ENCODE data around the gene TEX48.

The TEX48 gene

DNA sequence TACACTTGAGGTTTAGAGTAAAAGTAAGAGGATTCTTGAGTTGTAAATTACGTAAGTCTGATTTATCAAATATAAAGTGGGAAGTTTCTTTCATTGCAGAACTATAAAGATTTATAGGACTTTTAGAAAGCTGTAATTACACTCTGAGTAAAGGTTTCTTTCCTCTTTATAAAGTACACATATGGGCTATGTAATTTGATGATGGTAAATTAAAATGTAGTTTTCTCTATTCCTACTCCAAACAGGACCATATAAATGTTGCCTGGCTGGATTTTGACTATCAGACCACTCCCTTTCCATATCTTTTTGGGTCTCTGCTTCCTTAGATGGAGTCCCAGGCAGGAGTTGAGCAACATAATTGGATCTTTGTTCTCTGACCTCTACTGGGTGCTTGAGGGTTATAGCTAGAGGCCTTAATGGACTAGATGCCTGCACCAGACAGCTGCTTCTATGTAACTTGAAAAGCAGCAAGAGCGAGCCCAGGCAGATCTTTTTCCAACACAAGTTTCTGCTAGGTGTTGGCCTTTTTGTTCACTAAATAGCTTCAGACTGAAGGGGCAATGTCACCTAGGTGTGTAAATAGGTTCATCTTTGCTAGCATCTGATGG lies 11.4 kb upstream of the TEX48 start:
- no peak for DNase-seq (ENCODE audit: low read depth)

GRCh38 chr9:114691956-114692295 lies 9.9 kb upstream of the TEX48 start:
- no peak for DNase-seq (ENCODE audit: low read depth)

DNA sequence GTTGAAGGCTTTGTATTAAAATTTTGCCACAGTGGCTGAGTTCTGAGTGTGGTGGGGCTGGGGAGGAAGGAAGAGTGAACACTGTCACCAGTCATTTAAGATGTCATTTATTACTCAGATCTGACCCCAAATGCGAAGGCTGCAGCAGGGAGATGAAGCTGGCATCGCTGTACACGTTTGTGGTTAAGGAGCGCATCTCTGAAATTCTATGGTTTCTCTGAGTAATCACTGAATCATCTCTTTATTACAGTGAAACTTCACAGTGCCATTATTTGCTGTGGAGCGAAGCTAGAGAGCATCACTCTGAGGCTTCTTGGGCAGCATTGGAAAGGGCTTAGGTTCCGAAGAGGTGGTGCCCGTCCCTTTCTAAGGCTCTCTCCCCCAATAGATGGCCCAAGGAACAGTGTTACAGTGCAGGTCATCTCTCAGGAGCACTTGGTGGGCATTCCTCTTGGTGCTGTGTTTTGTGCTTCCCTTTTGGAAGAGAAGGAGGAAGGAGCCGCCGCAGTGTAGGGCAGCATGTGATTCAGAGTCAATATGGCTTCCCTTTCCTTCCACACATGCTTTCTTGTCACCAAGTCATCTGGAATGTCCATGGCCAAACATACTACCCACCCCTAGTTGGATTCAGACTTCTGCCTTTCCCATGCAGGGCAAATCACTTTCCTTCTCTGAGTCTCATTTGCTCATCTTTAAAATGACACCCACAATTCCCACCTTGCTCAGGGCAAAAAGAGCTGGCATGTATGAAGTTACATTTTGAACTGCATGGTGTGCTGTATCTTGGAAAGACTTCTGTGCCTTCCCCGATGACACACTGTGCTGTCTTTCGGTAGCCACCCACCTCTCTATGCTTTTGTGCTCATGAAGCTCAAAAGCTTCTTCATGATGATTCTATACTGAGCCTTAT lies 9.3 kb upstream of the TEX48 start:
- DNase-seq (ENCODE audit: low read depth) = peak; percentile 70

- DNase-seq (ENCODE audit: low read depth) = no peak
These were observed 8.3 kb upstream of the TEX48 start for GRCh38 chr9:114690308-114690707.

GRCh38 chr9:114689813-114690212 lies 7.8 kb upstream of the TEX48 start:
- DNase-seq (ENCODE audit: low read depth) = no peak

- no peak for DNase-seq (ENCODE audit: low read depth)
These were observed 7.1 kb upstream of the TEX48 start for GRCh38 chr9:114688909-114689610.

DNA sequence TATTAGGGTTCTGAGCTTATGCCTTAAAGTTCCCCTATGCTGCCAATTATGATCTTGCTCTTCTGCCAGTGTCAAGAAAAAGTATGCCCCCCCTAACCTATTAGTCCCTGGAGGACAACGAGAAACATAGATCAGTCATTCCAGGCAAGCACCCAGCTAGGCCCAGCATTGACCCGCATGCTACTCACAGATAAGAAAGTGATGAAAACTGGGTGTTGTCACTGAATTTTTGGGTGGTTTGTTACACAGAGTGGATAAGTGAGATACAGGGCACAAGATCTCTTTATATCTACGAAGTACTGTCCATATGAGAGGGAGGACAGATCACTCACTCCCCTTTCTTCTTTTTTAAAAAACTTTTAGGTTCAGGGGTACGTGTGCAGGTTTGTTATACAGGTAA lies 6.4 kb upstream of the TEX48 start:
- DNase-seq (ENCODE audit: low read depth) = no peak

GRCh38 chr9:114687034-114687433 lies 5.0 kb upstream of the TEX48 start:
- DNase-seq (ENCODE audit: low read depth) = no peak

DNA sequence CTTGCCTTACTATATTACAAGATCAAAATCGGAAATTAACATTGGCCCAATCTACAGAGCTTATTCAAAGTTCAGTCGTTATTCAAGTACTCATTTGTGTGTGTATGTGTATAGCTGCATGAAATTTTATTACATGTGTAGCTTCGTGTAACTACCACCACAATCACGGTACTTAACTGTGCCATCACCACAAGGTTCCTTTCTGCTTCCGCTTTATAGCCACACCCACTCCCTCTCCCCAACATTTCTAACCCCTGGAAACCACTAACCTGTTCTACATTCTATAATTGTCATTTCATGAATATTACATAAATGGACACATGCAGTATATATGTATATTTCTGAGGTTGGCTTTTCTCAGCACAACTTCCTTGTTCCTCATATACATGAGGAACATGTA lies 4.0 kb upstream of the TEX48 start:
- DNase-seq (ENCODE audit: low read depth) = no peak

DNA sequence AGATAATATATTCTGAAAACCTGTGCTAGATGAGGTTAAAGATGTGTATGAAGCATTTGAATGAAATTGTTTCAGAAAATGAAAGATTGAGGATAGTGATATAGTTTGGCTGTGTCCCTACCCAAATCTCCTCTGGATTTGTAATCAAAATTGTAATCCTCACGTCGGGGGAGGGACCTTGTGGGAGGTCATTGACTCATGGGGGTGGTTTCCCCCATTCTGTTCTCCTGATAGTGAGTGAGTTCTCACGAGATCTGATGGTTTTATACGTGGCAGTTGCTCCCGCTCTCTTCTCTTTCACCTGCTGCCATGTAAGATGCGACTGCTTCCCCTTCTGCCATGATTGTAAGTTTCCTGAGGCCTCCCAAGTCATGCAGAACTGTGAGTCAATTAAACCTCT lies 2.0 kb upstream of the TEX48 start:
- peak; percentile 31 for DNase-seq (ENCODE audit: low read depth)

- no peak for DNase-seq (ENCODE audit: low read depth)
These were observed 854 bp upstream of the TEX48 start for GRCh38 chr9:114682846-114683245.

GRCh38 chr9:114680259-114681001 lies 1.6 kb downstream of the TEX48 start:
- no peak for DNase-seq (ENCODE audit: low read depth)

- no peak for DNase-seq (ENCODE audit: low read depth)
These were observed 3.2 kb downstream of the TEX48 start for GRCh38 chr9:114678795-114679194.

DNA sequence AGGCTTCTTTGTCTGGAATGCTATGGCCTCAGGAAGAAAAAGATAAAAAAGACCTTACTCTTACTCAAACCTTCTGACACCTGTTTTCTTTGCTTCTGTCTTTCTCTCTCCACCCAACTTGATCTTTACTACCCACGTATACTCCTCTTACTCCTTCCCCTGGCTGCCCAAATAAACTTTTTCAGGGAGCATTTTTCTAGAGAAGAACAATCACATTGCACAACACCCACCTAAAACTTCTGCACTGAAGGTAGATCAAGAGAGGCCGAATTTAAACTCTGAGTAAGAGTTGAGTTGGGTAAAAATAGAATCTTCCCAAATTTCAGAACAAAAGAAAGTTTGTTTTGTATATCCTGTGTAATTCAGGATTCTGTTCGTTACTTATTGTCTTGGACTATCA lies 3.9 kb downstream of the TEX48 start:
- no peak for DNase-seq (ENCODE audit: low read depth)

DNA sequence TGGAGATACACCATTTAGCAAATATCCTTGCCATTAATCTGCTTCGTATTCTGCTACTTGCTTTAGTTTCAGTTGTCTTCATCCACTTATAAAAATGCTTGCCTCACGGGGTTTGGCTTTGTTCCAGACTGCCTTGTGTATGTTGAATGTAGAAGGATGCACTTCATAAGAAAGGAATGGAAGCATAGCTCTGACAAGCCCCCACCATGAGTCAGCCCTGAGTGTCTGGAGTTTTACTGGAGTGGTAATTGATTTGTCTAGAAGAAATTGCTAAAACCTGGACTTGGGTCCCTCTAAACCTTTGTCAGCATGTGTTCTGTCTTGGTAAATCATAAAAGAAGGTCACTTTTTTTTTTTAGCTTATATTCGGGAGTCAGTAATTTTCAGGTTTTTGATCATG lies 4.6 kb downstream of the TEX48 start:
- no peak for DNase-seq (ENCODE audit: low read depth)

- DNase-seq (ENCODE audit: low read depth) = no peak
These were observed 5.1 kb downstream of the TEX48 start for GRCh38 chr9:114676901-114677300.

DNA sequence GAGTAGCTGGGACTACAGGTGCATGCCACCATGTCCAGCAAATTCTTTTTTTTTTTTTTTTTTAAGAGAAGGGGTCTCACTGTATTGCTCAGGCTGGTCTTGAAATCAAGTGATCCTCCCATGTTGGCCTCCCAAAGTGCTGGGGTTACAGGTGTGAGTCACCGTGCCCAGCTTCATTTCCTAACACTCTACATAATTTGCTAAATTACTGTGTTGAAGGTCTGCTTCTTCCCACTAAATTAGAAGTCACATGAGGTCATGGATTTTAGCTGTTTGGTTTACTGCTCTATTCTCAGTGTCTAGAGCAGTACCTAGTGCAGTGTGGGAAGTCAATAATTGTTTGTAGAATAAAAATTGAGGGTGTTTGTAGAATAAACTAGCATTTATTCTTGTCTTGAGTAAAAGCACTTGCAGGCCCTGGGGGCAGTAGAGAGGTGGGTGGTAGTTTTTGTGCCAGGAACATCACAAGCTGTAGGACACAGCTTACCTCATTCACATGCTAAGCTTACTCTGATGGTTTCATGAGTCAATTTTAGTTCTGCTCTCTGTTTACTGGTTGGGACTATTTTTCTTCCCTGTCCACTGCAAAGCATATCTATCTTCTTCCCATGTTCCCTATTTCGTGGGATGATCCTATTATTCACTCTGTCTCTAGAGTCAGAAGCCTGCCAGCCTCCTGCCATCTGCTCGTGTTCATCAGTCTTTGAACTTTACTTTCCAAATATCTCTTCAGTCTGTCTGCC lies 7.0 kb downstream of the TEX48 start:
- DNase-seq (ENCODE audit: low read depth) = no peak

GRCh38 chr9:114674076-114674797 lies 7.8 kb downstream of the TEX48 start:
- no peak for DNase-seq (ENCODE audit: low read depth)

GRCh38 chr9:114671605-114672004 lies 10.4 kb downstream of the TEX48 start:
- DNase-seq (ENCODE audit: low read depth) = no peak

GRCh38 chr9:114669961-114670360 lies 12.0 kb downstream of the TEX48 start:
- no peak for DNase-seq (ENCODE audit: low read depth)

- no peak for DNase-seq (ENCODE audit: low read depth)
These were observed 13.8 kb downstream of the TEX48 start for GRCh38 chr9:114668146-114668545.

Measured in stimulated activated CD4-positive, alpha-beta T cell treated with anti-CD3 and anti-CD28 coated beads, Interleukin-2, amount 100 ng/mL, for 4 hours (primary cell).